Prostate gland (tissue), 2 donors: ENCODE measurements around the gene IRF7.

ENCODE experiments used
- CTCF ChIP-seq, 4 experiments: fragments of 200-600 bp in 2 of 4; fragments of 450-650 bp in 2 of 4; sonication (generic) in 2 of 4; IDR thresholded peaks; 1 replicate in 3 of 4; 2 replicates in 1 of 4; pipeline ENCODE4 v1.5.1; 2016 to 2019; ENCODE audit warnings: antibody characterized with exemption in 4 of 4, mild to moderate bottlenecking in 2 of 4, moderate library complexity in 2 of 4
- POLR2AphosphoS5 ChIP-seq: sonication (generic); formaldehyde crosslinking; IDR thresholded peaks from one replicate; pipeline ENCODE4 v1.6.1; 2017; ENCODE audit warnings: antibody characterized with exemption

GRCh38 chr11:653837-654236 lies 38.1 kb upstream of the IRF7 start:
- no peak for TF ChIP-seq CTCF (IDR thresholded peaks at IDR 0.05)
- TF ChIP-seq POLR2AphosphoS5, result no peak
